NT2/D1 (cell line): ENCODE measurements around the gene RGS11.
"Not testable (repeated sequence)": the region's sequence is repeated elsewhere in the genome, so short reads cannot be mapped to it uniquely, and the experiment has no call there.

Experiments used
- SUZ12 ChIP-seq: IDR thresholded peaks from 2 replicates; pipeline ENCODE4 v1.6.1; 2011; ENCODE audit not compliant: insufficient read length, insufficient read depth; ENCODE audit errors: extremely low read depth
- ZNF274 ChIP-seq: IDR thresholded peaks from 2 replicates; pipeline ENCODE4 v1.6.1; 2011; ENCODE audit warnings: mild to moderate bottlenecking, low read depth, low read length

DNA sequence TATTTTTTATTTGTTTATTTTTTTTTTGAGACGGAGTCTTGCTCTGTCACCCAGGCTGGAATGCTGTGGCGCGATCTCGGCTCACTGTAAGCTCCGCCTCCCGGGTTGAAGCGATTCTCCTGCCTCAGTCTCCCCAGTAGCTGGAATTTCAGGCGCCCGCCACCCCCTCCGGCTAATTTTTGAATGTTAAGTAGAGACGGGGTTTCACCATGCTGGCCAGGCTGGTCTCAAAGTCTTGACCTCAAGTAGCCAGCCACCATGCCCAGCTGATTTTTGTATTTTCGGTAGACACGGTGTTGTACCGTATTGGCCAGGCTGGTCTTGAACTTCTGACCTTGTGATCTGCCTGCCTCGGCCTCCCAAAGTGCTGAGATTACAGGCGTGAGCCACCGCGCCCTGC, 45.4 kb downstream of the RGS11 start:
- not testable (repeated sequence) for TF ChIP-seq ZNF274, SUZ12
